Trophoblast cell (in vitro differentiated cells and primary cell): Measurements from ENCODE around the gene TBCD.

Experiments used
- DNase-seq, 2 donors: peaks; one replicate each; pipeline ENCODE4 v3.0.0-alpha.2; 2016
- H2AFZ ChIP-seq: 2 replicates; pipeline ENCODE4 v1.6.1; 2013; ENCODE audit warnings: low read length, moderate library complexity, mild to moderate bottlenecking; ENCODE audit not compliant: insufficient read depth, poor library complexity
- H2AK5ac ChIP-seq: 2 replicates; pipeline ENCODE4 v1.6.1; 2013; ENCODE audit warnings: mild to moderate bottlenecking, low read length
- H2BK120ac ChIP-seq: 2 replicates; pipeline ENCODE4 v1.6.1; 2013; ENCODE audit warnings: low read length, mild to moderate bottlenecking, moderate library complexity; ENCODE audit not compliant: insufficient read depth, poor library complexity
- H2BK12ac ChIP-seq: 2 replicates; pipeline ENCODE4 v1.6.1; 2013; ENCODE audit warnings: mild to moderate bottlenecking, low read length, moderate library complexity
- H2BK5ac ChIP-seq: 2 replicates; pipeline ENCODE4 v1.6.1; 2013; ENCODE audit warnings: low read length, low read depth, moderate library complexity, mild to moderate bottlenecking; ENCODE audit not compliant: poor library complexity
- H3K14ac ChIP-seq: 2 replicates; pipeline ENCODE4 v1.6.1; 2013; ENCODE audit warnings: mild to moderate bottlenecking, low read length
- H3K18ac ChIP-seq: 2 replicates; pipeline ENCODE4 v1.6.1; 2013; ENCODE audit warnings: mild to moderate bottlenecking, low read length
- H3K23ac ChIP-seq: 2 replicates; pipeline ENCODE4 v1.6.1; 2013; ENCODE audit warnings: low read length
- H3K27ac ChIP-seq: 2 replicates; pipeline ENCODE4 v1.5.1; 2013; ENCODE audit warnings: low read depth, mild to moderate bottlenecking, inconsistent platforms, low read length, moderate library complexity
- H3K27me3 ChIP-seq: 2 replicates; pipeline ENCODE4 v1.6.1; 2013; ENCODE audit warnings: inconsistent platforms, mild to moderate bottlenecking, low read length, moderate library complexity; ENCODE audit not compliant: insufficient read depth
- H3K36me3 ChIP-seq, 2 experiments: 1 replicate in 1 of 2; 2 replicates in 1 of 2; pipeline ENCODE4 v1.6.1; 2013; ENCODE audit warnings: low read length in 2 of 2, mild to moderate bottlenecking in 2 of 2, moderate library complexity in 1 of 2; ENCODE audit not compliant: insufficient read depth in 2 of 2, control insufficient read depth in 1 of 2
- H3K4ac ChIP-seq: 2 replicates; pipeline ENCODE4 v1.6.1; 2013; ENCODE audit warnings: low read depth, mild to moderate bottlenecking, low read length, moderate library complexity
- H3K4me1 ChIP-seq, 2 experiments: 1 replicate in 1 of 2; 2 replicates in 1 of 2; pipeline ENCODE4 v1.6.1; 2013; ENCODE audit warnings: low read length in 2 of 2, mild to moderate bottlenecking in 2 of 2, moderate library complexity in 1 of 2; ENCODE audit not compliant: insufficient read depth in 2 of 2, control insufficient read depth in 1 of 2
- H3K4me2 ChIP-seq: 2 replicates; pipeline ENCODE4 v1.6.1; 2013; ENCODE audit warnings: inconsistent platforms, mild to moderate bottlenecking, low read length, moderate library complexity
- H3K4me3 ChIP-seq: 2 replicates; pipeline ENCODE4 v1.5.1; 2013; ENCODE audit warnings: mild to moderate bottlenecking, low read depth, low read length, inconsistent platforms
- H3K79me1 ChIP-seq: one replicate; pipeline ENCODE4 v1.6.1; 2013; ENCODE audit warnings: low read length
- H3K79me2 ChIP-seq: 2 replicates; pipeline ENCODE4 v1.6.1; 2013; ENCODE audit warnings: low read length, mild to moderate bottlenecking; ENCODE audit not compliant: control insufficient read depth, insufficient read depth, poor library complexity
- H3K9ac ChIP-seq: 2 replicates; pipeline ENCODE4 v1.6.1; 2013; ENCODE audit warnings: mild to moderate bottlenecking, low read length
- H3K9me3 ChIP-seq: 2 replicates; pipeline ENCODE4 v1.6.1; 2013; ENCODE audit warnings: low read depth, mild to moderate bottlenecking, control low read depth, inconsistent platforms, low read length; ENCODE audit not compliant: insufficient read depth
- H4K12ac ChIP-seq: 2 replicates; pipeline ENCODE4 v1.6.1; 2013; ENCODE audit warnings: low read depth, mild to moderate bottlenecking, low read length, moderate library complexity
- H4K8ac ChIP-seq: 2 replicates; pipeline ENCODE4 v1.6.1; 2013; ENCODE audit warnings: low read depth, mild to moderate bottlenecking, low read length, moderate library complexity
- H4K91ac ChIP-seq: one replicate; pipeline ENCODE4 v1.6.1; 2013; ENCODE audit warnings: low read depth, mild to moderate bottlenecking, low read length, moderate library complexity
- WGBS: extraction: QIAGEN DNeasy Blood & Tissue Kit; methylation state at CpG from one replicate; pipeline ENCODE4 v1.1.7; 2013; ENCODE audit warnings: missing lambda C conversion rate; ENCODE audit not compliant: insufficient read length, insufficient coverage; ENCODE audit errors: extremely low coverage; 5-methylcytosine and 5-hydroxymethylcytosine counted together

The TBCD gene

GRCh38 chr17:82977606-82978005 is 225.7 kb downstream of the TBCD start:
- H3K79me2 ChIP-seq = no peaks in the 10 kb centered on the region
- no peak overlapping the region for H2BK120ac ChIP-seq
- H4K12ac ChIP-seq = no peak overlapping the region
- H3K79me1 ChIP-seq = no peaks in the 10 kb centered on the region
- no peaks in the 10 kb centered on the region for H3K4me1 ChIP-seq
- H2AFZ ChIP-seq = no peak overlapping the region
- peaks cover 20% of the 10 kb centered on the region for H3K9me3 ChIP-seq
- DNase-seq = no peak
- no peak overlapping the region for H3K14ac ChIP-seq
- H3K18ac ChIP-seq = no peak overlapping the region
- H3K4me3 ChIP-seq = no peak overlapping the region
- H4K91ac ChIP-seq = no peak overlapping the region
- H3K4ac ChIP-seq = no peak overlapping the region
- no peak overlapping the region for H2BK12ac ChIP-seq
- no peaks in the 10 kb centered on the region for H3K36me3 ChIP-seq
- H3K27ac ChIP-seq = no peak overlapping the region
- H3K27me3 ChIP-seq = no peaks in the 10 kb centered on the region
- H3K9ac ChIP-seq = no peak overlapping the region
- no peak overlapping the region for H2AK5ac ChIP-seq
- no peak overlapping the region for H4K8ac ChIP-seq
- no peak overlapping the region for H3K23ac ChIP-seq
- no peak overlapping the region for H3K4me2 ChIP-seq
- H2BK5ac ChIP-seq = no peak overlapping the region
- WGBS = no CpG with 5 or more reads among the region's 20 CpGs

GRCh38 chr17:82978765-82979349 is 227.0 kb downstream of the TBCD start:
- Histone ChIP-seq H3K4me1 (no peaks in the 10 kb centered on the region), H3K36me3 (no peaks in the 10 kb centered on the region), H4K12ac (no peak overlapping the region), H3K4ac (no peak overlapping the region), H3K27me3 (no peaks in the 10 kb centered on the region), H2AFZ (no peak overlapping the region), H3K18ac (no peak overlapping the region), H3K9ac (no peak overlapping the region), H2BK12ac (no peak overlapping the region), H3K79me2 (no peaks in the 10 kb centered on the region), H2BK120ac (no peak overlapping the region), H4K91ac (no peak overlapping the region), H2AK5ac (no peak overlapping the region), H3K9me3 (peaks cover 24% of the 10 kb centered on the region), H3K4me3 (no peak overlapping the region), H3K79me1 (no peaks in the 10 kb centered on the region), H3K4me2 (no peak overlapping the region), H3K14ac (no peak overlapping the region), H4K8ac (no peak overlapping the region), H2BK5ac (no peak overlapping the region), H3K27ac (no peak overlapping the region), H3K23ac (no peak overlapping the region)
- WGBS = no CpG with 5 or more reads among the region's 3 CpGs
- DNase-seq = peak in 1 of 2 donors; percentile 6

DNA sequence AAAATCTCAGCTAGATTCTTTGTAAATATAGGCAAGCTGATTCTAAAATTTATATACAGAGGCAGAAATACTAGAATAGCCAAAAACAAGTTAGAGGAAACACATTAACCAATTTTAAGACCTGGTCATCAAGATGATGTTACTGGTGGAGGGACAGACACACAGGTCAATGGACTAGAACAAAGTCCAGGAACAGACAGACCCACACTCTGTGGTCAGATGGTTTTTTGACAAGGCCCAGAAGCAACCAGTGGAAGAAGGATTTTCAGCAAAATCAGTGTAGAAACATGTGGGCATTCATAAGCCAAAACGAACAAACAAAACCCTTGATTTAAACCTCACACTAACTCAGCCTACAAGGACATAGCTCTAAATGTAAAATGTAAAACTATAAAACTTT is 227.9 kb downstream of the TBCD start:
- no peak for DNase-seq
- no peak overlapping the region for H4K12ac ChIP-seq
- H3K23ac ChIP-seq = no peak overlapping the region
- no peak overlapping the region for H4K91ac ChIP-seq
- no peaks in the 10 kb centered on the region for H3K79me2 ChIP-seq
- H3K9me3 ChIP-seq = peaks cover 23% of the 10 kb centered on the region
- H3K79me1 ChIP-seq = no peaks in the 10 kb centered on the region
- H3K27ac ChIP-seq = no peak overlapping the region
- no peak overlapping the region for H3K4ac ChIP-seq
- no peak overlapping the region for H3K18ac ChIP-seq
- WGBS = no CpG with 5 or more reads among the region's 1 CpG
- no peak overlapping the region for H2BK5ac ChIP-seq
- no peak overlapping the region for H3K4me2 ChIP-seq
- H2AFZ ChIP-seq = no peak overlapping the region
- H2BK12ac ChIP-seq = no peak overlapping the region
- no peak overlapping the region for H3K14ac ChIP-seq
- no peaks in the 10 kb centered on the region for H3K4me1 ChIP-seq
- no peaks in the 10 kb centered on the region for H3K27me3 ChIP-seq
- no peak overlapping the region for H2BK120ac ChIP-seq
- H3K4me3 ChIP-seq = no peak overlapping the region
- no peaks in the 10 kb centered on the region for H3K36me3 ChIP-seq
- no peak overlapping the region for H2AK5ac ChIP-seq
- H3K9ac ChIP-seq = no peak overlapping the region
- no peak overlapping the region for H4K8ac ChIP-seq

DNA sequence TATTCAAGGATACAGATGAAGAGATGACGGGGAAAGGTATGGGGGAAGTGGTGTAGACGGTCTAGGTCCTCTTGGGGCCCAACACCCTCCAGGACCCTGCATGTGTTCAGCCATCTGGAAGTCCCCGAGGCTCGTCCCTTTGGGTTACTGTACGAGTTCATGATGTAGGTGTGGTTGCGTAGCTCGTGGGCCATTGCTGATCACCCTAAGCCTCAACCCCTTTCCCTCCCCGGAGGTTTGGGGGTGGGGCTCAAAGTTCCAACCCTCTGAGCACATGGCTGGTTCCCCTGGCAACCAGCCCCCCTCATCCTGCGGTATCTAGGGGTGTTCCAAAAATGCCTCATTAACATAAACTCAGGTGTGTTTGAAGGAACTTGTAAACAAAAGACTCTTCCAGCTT is 228.8 kb downstream of the TBCD start:
- no peak overlapping the region for H2AFZ ChIP-seq
- H3K79me1 ChIP-seq = no peaks in the 10 kb centered on the region
- H4K12ac ChIP-seq = no peak overlapping the region
- no peak overlapping the region for H3K18ac ChIP-seq
- H2BK5ac ChIP-seq = no peak overlapping the region
- H3K9ac ChIP-seq = no peak overlapping the region
- no peaks in the 10 kb centered on the region for H3K36me3 ChIP-seq
- no peaks in the 10 kb centered on the region for H3K4me1 ChIP-seq
- no peaks in the 10 kb centered on the region for H3K79me2 ChIP-seq
- no peak overlapping the region for H2AK5ac ChIP-seq
- no peak overlapping the region for H2BK12ac ChIP-seq
- no peak overlapping the region for H3K4me3 ChIP-seq
- whole genome bisulfite sequencing = no CpG with 5 or more reads among the region's 9 CpGs
- no peak for DNase-seq
- no peaks in the 10 kb centered on the region for H3K27me3 ChIP-seq
- no peak overlapping the region for H3K4ac ChIP-seq
- H3K9me3 ChIP-seq = peaks cover 23% of the 10 kb centered on the region
- no peak overlapping the region for H3K14ac ChIP-seq
- no peak overlapping the region for H3K23ac ChIP-seq
- no peak overlapping the region for H3K27ac ChIP-seq
- no peak overlapping the region for H2BK120ac ChIP-seq
- no peak overlapping the region for H4K91ac ChIP-seq
- no peak overlapping the region for H3K4me2 ChIP-seq
- no peak overlapping the region for H4K8ac ChIP-seq
